HG03432 (cell line): ENCODE data around the gene CGNL1.
A peak's percentile ranks its signal among the peaks of the same experiment; 100 is the strongest.

Experiments used
- ATAC-seq: cut with Tn5 transposase; IDR thresholded peaks from one replicate; pipeline ENCODE4 v1.9.1; 2021; ENCODE audit warnings: mild to moderate bottlenecking, moderate library complexity; ENCODE audit not compliant: unreplicated experiment

The CGNL1 gene

GRCh38 chr15:57540736-57541135 lies 164.4 kb downstream of the CGNL1 start:
- ATAC-seq = peak; percentile 82

- ATAC-seq = peak; percentile 14
Observed at GRCh38 chr15:57541271-57541670, 165.0 kb downstream of the CGNL1 start.

GRCh38 chr15:57541805-57542504 lies 165.7 kb downstream of the CGNL1 start:
- no peak for ATAC-seq

GRCh38 chr15:57542505-57542817 lies 166.2 kb downstream of the CGNL1 start:
- no peak for ATAC-seq

- no peak for ATAC-seq
Observed at GRCh38 chr15:57544848-57545480, 168.7 kb downstream of the CGNL1 start.

- no peak for ATAC-seq
Observed at GRCh38 chr15:57545995-57546394, 169.7 kb downstream of the CGNL1 start.

GRCh38 chr15:57547243-57547755 lies 171.0 kb downstream of the CGNL1 start:
- ATAC-seq = no peak

GRCh38 chr15:57548351-57548750 lies 172.0 kb downstream of the CGNL1 start:
- no peak for ATAC-seq

- ATAC-seq = no peak
Observed at GRCh38 chr15:57548835-57549234, 172.5 kb downstream of the CGNL1 start.

- no peak for ATAC-seq
Observed at GRCh38 chr15:57549935-57550334, 173.6 kb downstream of the CGNL1 start.

- no peak for ATAC-seq
Observed at GRCh38 chr15:57550640-57551039, 174.3 kb downstream of the CGNL1 start.

- ATAC-seq = no peak
Observed at GRCh38 chr15:57551715-57552677, 175.7 kb downstream of the CGNL1 start.

- no peak for ATAC-seq
Observed at GRCh38 chr15:57552678-57553334, 176.5 kb downstream of the CGNL1 start.

GRCh38 chr15:57553526-57553925 lies 177.2 kb downstream of the CGNL1 start:
- ATAC-seq = no peak

GRCh38 chr15:57554063-57554811 lies 177.9 kb downstream of the CGNL1 start:
- no peak for ATAC-seq

GRCh38 chr15:57554812-57555179 lies 178.5 kb downstream of the CGNL1 start:
- ATAC-seq = no peak

GRCh38 chr15:57555270-57555669 lies 179.0 kb downstream of the CGNL1 start:
- ATAC-seq = no peak

- no peak for ATAC-seq
Observed at GRCh38 chr15:57556040-57556439, 179.7 kb downstream of the CGNL1 start.

- ATAC-seq = no peak
Observed at GRCh38 chr15:57557267-57557666, 181.0 kb downstream of the CGNL1 start.

GRCh38 chr15:57557810-57558209 lies 181.5 kb downstream of the CGNL1 start:
- no peak for ATAC-seq
